ENCODE results near the gene SUFU. TPM values are rescaled to one million over a fixed set of nuclear protein-coding genes. Genes with fewer than 3 reads are reported as not detected.

SUFU gene
- total and polyA plus RNA-seq, 2 donors (not counting 1 experiment from before 2014, with no cell fraction given), result 4.8 to 13.3 TPM

- ChIA-PET CTCF (interaction anchor here (0.5 kb wide), 1 partner anchor 28 kb away, joined by 4 read pairs; no protein-coding TSS in a partner anchor), POLR2A (no interaction called here)
- H3K27me3 ChIP-seq (replicated peaks in 1 of 4; ENCODE audit: control extremely low read depth in 1 of 4, control insufficient read depth in 3 of 4, insufficient read depth in 4 of 4, low read length in 3 of 4), result no peaks in the 10 kb centered on the region
- no peaks in the 10 kb centered on the region for H3K79me2 ChIP-seq (ENCODE audit: control insufficient read depth, insufficient read depth, low read length)
- Mint-ChIP-seq H3K4me1 (peaks cover 5% of the 10 kb centered on the region), H3K4me3 (no peak overlapping the region), H3K27ac (no peak overlapping the region), H3K27me3 (no peaks in the 10 kb centered on the region), H3K9me3 (ENCODE audit: insufficient read depth) (no peaks in the 10 kb centered on the region)
- intact Hi-C loops (cut with micrococcal nuclease), result no loop called here
- 97% methylated on average over 4 of the region's 7 CpGs for WGBS (ENCODE audit: insufficient coverage)
- TF ChIP-seq, protein P1, sequence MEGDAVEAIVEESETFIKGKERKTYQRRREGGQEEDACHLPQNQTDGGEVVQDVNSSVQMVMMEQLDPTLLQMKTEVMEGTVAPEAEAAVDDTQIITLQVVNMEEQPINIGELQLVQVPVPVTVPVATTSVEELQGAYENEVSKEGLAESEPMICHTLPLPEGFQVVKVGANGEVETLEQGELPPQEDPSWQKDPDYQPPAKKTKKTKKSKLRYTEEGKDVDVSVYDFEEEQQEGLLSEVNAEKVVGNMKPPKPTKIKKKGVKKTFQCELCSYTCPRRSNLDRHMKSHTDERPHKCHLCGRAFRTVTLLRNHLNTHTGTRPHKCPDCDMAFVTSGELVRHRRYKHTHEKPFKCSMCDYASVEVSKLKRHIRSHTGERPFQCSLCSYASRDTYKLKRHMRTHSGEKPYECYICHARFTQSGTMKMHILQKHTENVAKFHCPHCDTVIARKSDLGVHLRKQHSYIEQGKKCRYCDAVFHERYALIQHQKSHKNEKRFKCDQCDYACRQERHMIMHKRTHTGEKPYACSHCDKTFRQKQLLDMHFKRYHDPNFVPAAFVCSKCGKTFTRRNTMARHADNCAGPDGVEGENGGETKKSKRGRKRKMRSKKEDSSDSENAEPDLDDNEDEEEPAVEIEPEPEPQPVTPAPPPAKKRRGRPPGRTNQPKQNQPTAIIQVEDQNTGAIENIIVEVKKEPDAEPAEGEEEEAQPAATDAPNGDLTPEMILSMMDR (IDR thresholded peaks at IDR 0.05), result no peak
- TF ChIP-seq EZH2 (IDR thresholded peaks at IDR 0.05; ENCODE audit: borderline replicate concordance, insufficient read depth, low read depth, low read length, poor library complexity, severe bottlenecking), result no peak
- no peaks in the 10 kb centered on the region for H3K9me3 ChIP-seq (ENCODE audit: control extremely low read depth in 1 of 3, control insufficient read depth in 2 of 3, insufficient read depth in 1 of 3, low read length in 2 of 3)
- H3K4me3 ChIP-seq (ENCODE audit: control extremely low read depth in 1 of 5, extremely low read depth in 1 of 5, insufficient read depth in 1 of 5, low read depth in 2 of 5, low read length in 4 of 5), result no peak overlapping the region
- H3K27ac ChIP-seq (ENCODE audit: low read length in 2 of 2), result no peak overlapping the region
- no peaks in the 10 kb centered on the region for H3K36me3 ChIP-seq (replicated peaks in 1 of 2; ENCODE audit: control extremely low read depth in 1 of 2, control insufficient read depth in 1 of 2, extremely low read depth in 1 of 2, insufficient read depth in 2 of 2, low read length in 1 of 2)
- ATAC-seq (ENCODE audit: low read depth), result no peak
- no peak for DNase-seq
- H2AFZ ChIP-seq (ENCODE audit: insufficient read depth, low read depth, low read length, poor library complexity, severe bottlenecking), result no peak overlapping the region
- no peaks in the 10 kb centered on the region for H3K4me1 ChIP-seq (ENCODE audit: control insufficient read depth in 2 of 2, insufficient read depth in 2 of 2, low read length in 2 of 2)
- no peaks in the 10 kb centered on the region for H4K20me1 ChIP-seq (ENCODE audit: control insufficient read depth, insufficient read depth, low read length, poor library complexity, severe bottlenecking)
- no peak overlapping the region for H3K9ac ChIP-seq (ENCODE audit: low read length)
- no peak overlapping the region for H3K4me2 ChIP-seq (replicated peaks; ENCODE audit: low read depth, low read length, poor library complexity, severe bottlenecking)
These were observed 178.6 kb downstream of the SUFU start for GRCh38 chr10:102682416-102682815.

DNA sequence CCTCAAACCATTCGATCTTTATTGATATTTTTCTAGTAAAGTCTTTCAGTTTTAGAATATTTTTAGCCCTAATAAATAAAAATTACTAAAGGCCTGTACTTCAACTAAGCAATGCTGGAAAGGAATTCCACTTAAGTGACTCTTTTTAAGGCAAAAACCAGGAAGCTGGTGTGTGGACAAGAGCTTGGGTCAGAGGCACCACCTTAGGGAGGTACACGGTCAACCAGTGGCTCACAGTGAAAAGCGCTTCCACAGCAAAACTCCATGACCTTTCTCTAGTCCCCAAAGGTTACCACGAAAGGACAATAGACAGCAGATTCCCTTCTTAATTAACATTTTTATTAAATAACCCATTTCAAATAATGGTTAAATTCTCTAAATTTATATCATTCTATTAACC, 179.2 kb downstream of the SUFU start:
- Histone ChIP-seq H3K4me1 (ENCODE audit: control insufficient read depth in 2 of 2, insufficient read depth in 2 of 2, low read length in 2 of 2) (no peaks in the 10 kb centered on the region), H2AFZ (ENCODE audit: insufficient read depth, low read depth, low read length, poor library complexity, severe bottlenecking) (no peak overlapping the region), H3K4me2 (replicated peaks; ENCODE audit: low read depth, low read length, poor library complexity, severe bottlenecking) (no peak overlapping the region), H4K20me1 (ENCODE audit: control insufficient read depth, insufficient read depth, low read length, poor library complexity, severe bottlenecking) (no peaks in the 10 kb centered on the region), H3K27ac (ENCODE audit: low read length in 2 of 2) (no peak overlapping the region), H3K4me3 (ENCODE audit: control extremely low read depth in 1 of 5, extremely low read depth in 1 of 5, insufficient read depth in 1 of 5, low read depth in 2 of 5, low read length in 4 of 5) (no peak overlapping the region), H3K9ac (ENCODE audit: low read length) (no peak overlapping the region), H3K27me3 (replicated peaks in 1 of 4; ENCODE audit: control extremely low read depth in 1 of 4, control insufficient read depth in 3 of 4, insufficient read depth in 4 of 4, low read length in 3 of 4) (no peaks in the 10 kb centered on the region), H3K9me3 (ENCODE audit: control extremely low read depth in 1 of 3, control insufficient read depth in 2 of 3, insufficient read depth in 1 of 3, low read length in 2 of 3) (no peaks in the 10 kb centered on the region), H3K36me3 (replicated peaks in 1 of 2; ENCODE audit: control extremely low read depth in 1 of 2, control insufficient read depth in 1 of 2, extremely low read depth in 1 of 2, insufficient read depth in 2 of 2, low read length in 1 of 2) (no peaks in the 10 kb centered on the region), H3K79me2 (ENCODE audit: control insufficient read depth, insufficient read depth, low read length) (no peaks in the 10 kb centered on the region)
- intact Hi-C loops (cut with micrococcal nuclease), result no loop called here
- Mint-ChIP-seq H3K9me3 (ENCODE audit: insufficient read depth) (no peaks in the 10 kb centered on the region), H3K27me3 (no peaks in the 10 kb centered on the region), H3K27ac (no peak overlapping the region), H3K4me3 (no peak overlapping the region), H3K4me1 (peaks cover 5% of the 10 kb centered on the region)
- TF ChIP-seq, protein P1 (IDR thresholded peaks at IDR 0.05), result no peak
- TF ChIP-seq EZH2 (IDR thresholded peaks at IDR 0.05; ENCODE audit: borderline replicate concordance, insufficient read depth, low read depth, low read length, poor library complexity, severe bottlenecking), result no peak
- DNase-seq (no peak), ATAC-seq (ENCODE audit: low read depth) (no peak)
- ChIA-PET POLR2A (no interaction called here), CTCF (interaction anchor here (0.5 to 1.2 kb wide), 2 partner anchors 27 to 32 kb away, joined by 3 to 4 read pairs; no protein-coding TSS in a partner anchor)
- 100% methylated on average over 1 of the region's 4 CpGs for WGBS (ENCODE audit: insufficient coverage)

Small RNAs within 50 kb of the gene (small RNA-seq; reads per million reads assigned to genes)
- gene RNU6-43P (ENCODE audit: insufficient read length, low read depth, low replicate concordance), result not detected

Other genes with a start within 250 kb of the SUFU start
- gene NFKB2, start 108.3 kb upstream of the SUFU start, total RNA-seq, result 377 and 398 TPM in 2 replicates
- 255 and 326 TPM in 2 replicates for gene NFKB2, start 108.3 kb upstream of the SUFU start, polyA plus RNA-seq
- 0.81 and 1.6 TPM in 2 replicates for gene PSD, start 85.2 kb upstream of the SUFU start, total RNA-seq
- 0.40 and 0.52 TPM in 2 replicates for gene PSD, start 85.2 kb upstream of the SUFU start, polyA plus RNA-seq
- 15.5 and 17.0 TPM in 2 replicates for gene FBXL15, start 83.1 kb upstream of the SUFU start, total RNA-seq
- 17.3 and 20.7 TPM in 2 replicates for gene FBXL15, start 83.1 kb upstream of the SUFU start, polyA plus RNA-seq
- gene CUEDC2, start 71.4 kb upstream of the SUFU start, total RNA-seq, result 35.6 and 37.0 TPM in 2 replicates
- 49.4 and 57.4 TPM in 2 replicates for gene CUEDC2, start 71.4 kb upstream of the SUFU start, polyA plus RNA-seq
- gene C10orf95, start 52.4 kb upstream of the SUFU start, total RNA-seq, result 0.32 and 0.83 TPM in 2 replicates
- 0.36 and 0.63 TPM in 2 replicates for gene C10orf95, start 52.4 kb upstream of the SUFU start, polyA plus RNA-seq
- 48.8 and 58.3 TPM in 2 replicates for gene ACTR1A, start 1.3 kb upstream of the SUFU start, total RNA-seq
- 38.3 and 40.9 TPM in 2 replicates for gene ACTR1A, start 1.3 kb upstream of the SUFU start, polyA plus RNA-seq
- 74.4 and 85.7 TPM in 2 replicates for gene TRIM8, start 140.5 kb downstream of the SUFU start, total RNA-seq
- 40.2 and 44.9 TPM in 2 replicates for gene TRIM8, start 140.5 kb downstream of the SUFU start, polyA plus RNA-seq
- 5.5 and 6.3 TPM in 2 replicates for gene ARL3, start 210.4 kb downstream of the SUFU start, total RNA-seq
- 0.91 and 0.99 TPM in 2 replicates for gene ARL3, start 210.4 kb downstream of the SUFU start, polyA plus RNA-seq
- gene SFXN2, start 210.7 kb downstream of the SUFU start, total RNA-seq, result 22.9 and 23.5 TPM in 2 replicates
- gene SFXN2, start 210.7 kb downstream of the SUFU start, polyA plus RNA-seq, result 8.1 and 9.8 TPM in 2 replicates
- gene WBP1L, start 240.0 kb downstream of the SUFU start, total RNA-seq, result 43.2 and 44.3 TPM in 2 replicates
- gene WBP1L, start 240.0 kb downstream of the SUFU start, polyA plus RNA-seq, result 13.4 and 14.3 TPM in 2 replicates

Measured in B cell (primary cell).